Measurements from ENCODE around the gene BABAM1.

Gene BABAM1
- 11.7 to 22.2 (median 15.8) reads per million in 4 donors for total RNA-seq

- peak; percentile 89 to 98 (median 94) for DNase-seq
Measured at GRCh38 chr19:17266975-17267788, at the start of gene BABAM1. Gene BABAM1 (plus strand): TSS chr19:17267443. CDS start chr19:17268807, 1,364 bp downstream.

DNA sequence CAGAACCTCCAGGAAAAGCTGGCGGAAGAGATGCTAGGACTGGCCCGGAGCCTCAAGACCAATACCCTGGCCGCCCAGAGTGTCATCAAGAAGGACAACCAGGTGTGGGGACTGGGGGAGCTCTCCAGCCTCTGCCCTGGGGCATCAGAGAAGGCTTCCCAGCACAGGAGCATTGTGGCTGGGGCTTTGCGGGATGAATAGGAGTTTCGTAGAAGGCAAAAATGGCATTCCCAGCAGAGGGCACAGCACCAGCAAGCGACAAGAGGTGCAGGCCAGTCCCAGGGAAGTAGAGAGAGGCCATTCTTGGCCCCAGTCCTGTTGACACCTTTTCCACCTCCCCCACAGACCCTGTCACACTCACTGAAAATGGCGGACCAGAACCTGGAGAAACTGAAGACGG is 48.0 kb upstream of the BABAM1 start:
- no peak for DNase-seq

DNA sequence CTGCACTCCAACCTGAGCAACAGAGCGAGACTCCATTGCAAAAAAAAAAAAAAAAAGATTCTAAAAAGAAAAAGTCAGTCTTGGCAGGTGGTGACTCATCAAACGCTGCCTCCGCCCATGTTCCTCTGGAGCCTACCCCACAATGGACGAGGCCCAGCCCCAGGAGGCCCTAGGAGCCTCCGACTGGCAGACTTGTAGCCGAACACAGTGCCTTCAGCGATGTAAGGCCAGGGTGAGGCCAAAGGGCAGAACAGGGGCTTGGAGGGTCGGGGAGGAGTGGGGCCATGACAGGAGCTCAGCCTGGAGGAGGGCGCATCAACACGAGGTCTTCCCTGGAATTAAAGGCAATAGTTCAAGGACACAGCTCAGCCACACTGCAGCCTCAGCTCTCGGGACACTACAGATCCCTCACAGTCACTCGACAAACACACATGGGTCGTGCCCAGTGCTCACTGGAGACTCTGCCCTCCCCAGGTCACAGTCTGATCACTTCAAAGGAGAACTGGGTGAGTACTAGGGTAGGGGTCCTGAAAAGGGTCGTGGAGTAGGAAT is 47.0 kb upstream of the BABAM1 start:
- DNase-seq = no peak

GRCh38 chr19:17225053-17225452 is 42.2 kb upstream of the BABAM1 start:
- DNase-seq = no peak

DNA sequence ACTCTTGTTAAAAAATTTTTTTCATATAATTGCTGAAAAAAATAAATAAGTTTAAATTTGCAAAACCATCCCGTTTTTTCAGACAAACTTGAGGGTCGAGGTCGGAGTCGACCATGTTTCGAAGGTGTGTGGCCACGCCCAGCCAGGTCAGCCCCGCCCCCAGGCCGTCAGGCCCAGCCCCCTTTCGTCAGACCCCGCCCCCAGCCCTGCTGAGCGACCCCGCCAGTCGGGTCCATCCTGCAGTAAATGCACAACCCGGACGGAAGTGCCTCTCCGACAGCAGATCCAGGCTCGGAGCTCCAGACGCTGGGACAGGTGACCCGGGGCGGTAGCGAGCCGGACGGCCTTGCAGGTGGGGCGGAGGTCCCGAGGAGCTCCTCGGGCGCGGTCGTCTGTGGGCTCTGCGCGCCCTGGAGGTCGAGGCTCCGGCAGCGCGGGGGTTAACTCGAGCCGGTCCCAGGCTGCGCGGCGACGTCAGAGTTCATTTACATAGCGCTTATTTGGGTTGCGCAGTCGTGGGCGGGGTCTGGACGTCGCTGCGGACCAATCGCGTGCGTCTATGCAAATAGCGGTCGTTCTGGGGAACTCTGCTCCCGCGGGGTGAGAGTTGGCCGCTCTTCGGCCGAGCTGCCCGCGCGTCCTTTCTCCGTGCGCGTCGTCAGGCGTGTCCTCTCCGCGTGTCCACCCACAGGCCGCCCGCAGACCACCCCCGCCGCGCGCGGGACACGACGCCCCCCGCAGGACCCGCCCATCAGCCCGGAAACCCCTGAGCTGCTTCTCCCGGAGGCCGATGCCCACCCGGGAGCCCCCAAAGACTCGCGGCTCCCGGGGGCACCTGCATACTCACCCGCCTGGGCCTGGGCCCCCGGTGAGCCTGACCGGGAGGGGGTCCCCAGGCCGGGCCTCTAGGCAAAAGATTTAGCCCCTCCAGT is 41.0 kb upstream of the BABAM1 start, which contains the start of gene OCEL1:
Gene OCEL1, plus strand, starts transcription at position 225 of the 932 bp plus-strand sequence. Its CDS starts 22 bp downstream, at position 247.
- peak; percentile 93 to 98 (median 96) for DNase-seq

GRCh38 chr19:17227798-17228367 is 39.4 kb upstream of the BABAM1 start:
- DNase-seq = no peak

DNA sequence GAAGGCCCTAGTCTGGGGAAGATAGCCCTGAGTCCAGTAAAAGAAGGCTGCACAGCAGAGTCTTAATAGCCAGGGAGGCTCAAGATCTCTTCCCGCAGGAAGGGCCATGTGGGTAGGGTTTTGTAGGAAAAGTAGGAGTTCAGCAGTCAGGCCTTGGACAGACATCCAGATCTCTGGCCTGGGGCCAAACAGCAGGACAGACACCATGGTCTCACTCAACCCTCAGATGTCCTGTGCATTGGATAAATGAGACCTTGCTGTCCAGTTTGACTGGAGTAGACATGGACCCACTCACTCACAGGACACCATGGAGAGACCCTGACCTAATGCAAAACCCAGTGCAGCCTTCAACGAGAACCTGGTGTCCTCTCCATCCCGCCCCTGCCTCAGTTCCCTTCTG is 37.4 kb upstream of the BABAM1 start:
- DNase-seq = no peak

GRCh38 chr19:17232258-17232657 is 35.0 kb upstream of the BABAM1 start:
- DNase-seq = no peak

GRCh38 chr19:17234911-17235299 is 32.3 kb upstream of the BABAM1 start:
- DNase-seq = peak in 3 of 5 donors; percentile 40 to 67 (median 50)

DNA sequence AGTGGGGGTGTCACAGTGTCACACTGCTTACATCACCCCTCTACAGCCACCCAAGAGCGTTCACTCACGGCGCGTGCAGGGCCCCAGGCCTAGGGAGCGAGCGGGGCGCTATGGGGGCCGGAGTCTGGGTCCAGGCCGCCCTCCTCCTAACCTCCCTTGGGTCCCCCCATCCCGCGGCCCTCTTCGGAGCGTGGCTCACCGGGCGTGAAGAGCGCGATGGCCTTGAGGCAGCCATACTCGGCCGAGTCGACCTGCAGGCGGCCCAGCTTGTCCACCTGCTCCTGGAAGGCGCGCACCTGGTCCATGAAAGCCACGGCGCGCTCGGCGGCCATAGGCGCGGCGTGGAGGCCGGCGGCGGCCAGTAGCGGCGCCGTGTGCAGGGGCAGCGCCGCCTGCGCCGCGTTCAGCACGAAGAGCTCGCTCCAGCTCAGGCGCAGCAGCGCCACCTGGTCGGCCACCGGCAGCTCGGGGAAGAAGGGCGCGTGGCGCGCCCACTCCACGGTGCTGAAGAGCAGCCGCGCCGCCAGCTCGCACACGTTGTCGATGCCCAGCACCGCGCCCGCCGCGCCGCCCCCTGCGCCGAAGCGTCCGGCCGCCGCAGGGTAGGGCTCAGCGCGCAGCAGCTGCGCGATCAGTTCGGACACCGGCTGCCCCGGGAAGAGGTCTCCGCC is 31.8 kb upstream of the BABAM1 start:
- DNase-seq = peak; percentile 56 to 79 (median 66)

DNA sequence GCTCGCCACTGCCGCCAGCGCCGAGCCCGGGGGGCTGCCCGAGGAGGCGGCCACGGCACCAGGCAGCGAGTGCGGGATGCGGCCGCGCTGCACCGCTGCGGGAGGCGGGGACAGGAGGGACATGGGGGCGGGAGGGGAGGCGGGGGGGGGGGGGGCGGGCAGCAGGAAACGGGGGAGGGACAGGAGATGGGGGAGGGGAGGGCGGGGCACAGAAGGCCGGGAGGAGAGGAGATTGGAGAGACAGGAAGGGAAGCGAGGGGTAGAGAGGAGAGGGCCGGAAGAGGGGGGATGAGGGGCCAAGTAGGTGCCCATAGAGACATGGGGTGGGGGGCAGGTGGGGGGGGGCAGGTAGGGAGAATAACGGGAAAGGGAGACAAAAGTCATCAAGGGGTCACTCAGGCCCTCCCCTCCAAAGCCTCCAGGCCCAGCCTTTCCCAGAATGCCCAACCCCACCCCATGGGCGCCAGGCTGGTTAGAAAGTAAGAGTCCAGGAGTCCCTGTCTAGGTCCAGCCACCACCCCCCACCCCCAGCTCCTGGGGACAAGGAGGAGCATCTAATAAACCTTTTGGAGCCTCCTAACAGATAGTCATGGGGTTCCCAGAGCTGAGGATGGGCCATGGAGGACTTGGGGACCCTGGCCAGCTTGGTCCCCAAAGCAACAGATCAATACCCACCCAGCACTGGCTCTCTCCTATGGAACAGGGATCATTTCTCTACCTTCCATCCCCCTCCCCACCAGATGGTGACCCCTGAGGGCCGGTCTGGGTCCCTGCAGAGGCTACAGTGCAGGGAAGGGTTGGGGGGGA is 31.1 kb upstream of the BABAM1 start:
- no peak for DNase-seq

GRCh38 chr19:17236811-17237543 is 30.3 kb upstream of the BABAM1 start:
- no peak for DNase-seq

DNA sequence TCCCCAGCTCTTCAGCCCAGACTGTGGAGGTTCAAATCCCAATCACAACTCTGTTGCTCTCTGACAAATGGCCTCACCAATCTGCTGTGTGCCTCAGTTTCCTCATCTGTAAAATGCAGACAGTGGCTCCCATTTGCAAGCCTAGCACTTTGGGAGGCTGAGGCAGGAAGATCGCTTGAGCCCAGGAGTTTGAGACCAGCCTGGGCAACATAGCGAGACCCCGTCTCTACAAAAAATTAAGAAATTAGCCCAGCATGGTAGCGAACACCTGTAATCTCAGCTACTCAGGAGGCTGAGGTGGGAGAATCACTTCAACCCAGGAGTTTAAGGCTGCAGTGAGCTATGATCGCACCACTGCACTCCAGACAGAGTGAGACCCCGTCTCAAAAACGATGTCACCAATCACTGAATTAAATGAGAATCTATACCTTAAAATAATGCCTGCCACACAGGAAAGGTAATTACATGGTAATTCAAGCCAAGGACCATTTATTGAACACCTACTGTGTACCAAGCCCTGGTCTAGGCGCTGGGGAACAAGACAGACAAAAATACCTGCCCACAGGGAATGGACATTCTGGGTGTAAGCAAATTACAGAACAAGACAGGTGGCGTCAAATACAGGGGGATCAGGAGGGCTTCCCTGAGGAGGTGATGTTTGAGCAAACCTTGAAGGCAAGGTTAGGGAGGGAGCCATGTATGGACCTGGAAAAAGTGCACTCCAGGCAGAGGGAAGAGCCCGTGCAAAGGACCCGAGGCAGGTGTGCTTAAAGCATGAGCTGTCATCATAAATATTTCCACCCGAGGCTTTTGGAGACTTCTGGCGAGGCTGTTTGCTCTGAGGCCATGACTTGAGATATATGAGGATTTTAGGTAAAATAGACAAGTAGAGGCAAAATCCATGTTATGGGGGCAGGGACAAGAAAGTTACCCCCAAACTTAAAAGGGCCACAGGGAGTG is 29.2 kb upstream of the BABAM1 start:
- DNase-seq = no peak

- DNase-seq = no peak
Measured at GRCh38 chr19:17240062-17240752, 27.0 kb upstream of the BABAM1 start.

GRCh38 chr19:17240826-17241399 is 26.3 kb upstream of the BABAM1 start:
- no peak for DNase-seq

GRCh38 chr19:17242431-17243208 is 24.6 kb upstream of the BABAM1 start:
- no peak for DNase-seq

- no peak for DNase-seq
Measured at GRCh38 chr19:17243211-17243829, 23.9 kb upstream of the BABAM1 start.

Data from T-helper 1 cell (primary cell).